H9 (cell line): ENCODE results near the gene DCST1. TPM values are rescaled to one million over a fixed set of nuclear protein-coding genes. Genes with fewer than 3 reads are reported as not detected.
A peak's percentile ranks its signal among the peaks of the same experiment; 100 is the strongest.

Experiments
- DNase-seq: peaks from one replicate; pipeline ENCODE4 v3.0.0-alpha.2; 2017
- H2AFZ ChIP-seq: one replicate; pipeline ENCODE4 v1.6.1; 2013; ENCODE audit warnings: mild to moderate bottlenecking, low read length, control low read depth, moderate library complexity
- H2AK5ac ChIP-seq: 2 replicates; pipeline ENCODE4 v1.6.1; 2013; ENCODE audit warnings: low read length, control low read depth, mixed read lengths; ENCODE audit not compliant: insufficient read length
- H2BK120ac ChIP-seq: one replicate; pipeline ENCODE4 v1.6.1; 2013; ENCODE audit warnings: low read depth, mild to moderate bottlenecking, low read length, control low read depth, inconsistent platforms; ENCODE audit not compliant: poor library complexity, severe bottlenecking
- H2BK12ac ChIP-seq: 2 replicates; pipeline ENCODE4 v1.6.1; 2013; ENCODE audit warnings: low read length, control low read depth, mixed read lengths, low read depth; ENCODE audit not compliant: insufficient read length
- H2BK15ac ChIP-seq: 2 replicates; pipeline ENCODE4 v1.6.1; 2013; ENCODE audit warnings: low read depth, low read length, control low read depth
- H2BK20ac ChIP-seq: one replicate; pipeline ENCODE4 v1.6.1; 2013; ENCODE audit warnings: low read depth, mild to moderate bottlenecking, low read length, control low read depth, inconsistent platforms; ENCODE audit not compliant: poor library complexity, severe bottlenecking
- H2BK5ac ChIP-seq: 2 replicates; pipeline ENCODE4 v1.6.1; 2013; ENCODE audit warnings: low read length, control low read depth, mixed read lengths; ENCODE audit not compliant: insufficient read length
- H3K14ac ChIP-seq: 2 replicates; pipeline ENCODE4 v1.6.1; 2013; ENCODE audit warnings: low read length, control low read depth; ENCODE audit not compliant: insufficient read depth
- H3K18ac ChIP-seq: 2 replicates; pipeline ENCODE4 v1.6.1; 2013; ENCODE audit warnings: low read depth, mild to moderate bottlenecking, mixed read lengths, low read length, control low read depth; ENCODE audit not compliant: insufficient read length
- H3K23ac ChIP-seq: 2 replicates; pipeline ENCODE4 v1.6.1; 2013; ENCODE audit warnings: low read length, control low read depth, mixed read lengths, low read depth; ENCODE audit not compliant: insufficient read length
- H3K23me2 ChIP-seq: 2 replicates; pipeline ENCODE4 v1.6.1; 2013; ENCODE audit warnings: low read depth, mild to moderate bottlenecking, mixed read lengths, low read length, control low read depth; ENCODE audit not compliant: insufficient read length, poor library complexity, severe bottlenecking
- H3K27ac ChIP-seq: 2 replicates; pipeline ENCODE4 v1.5.1; 2013; ENCODE audit warnings: low read length, control low read depth, mixed read lengths, low read depth; ENCODE audit not compliant: insufficient read length
- H3K27me3 ChIP-seq: 2 replicates; pipeline ENCODE4 v1.6.1; 2013; ENCODE audit warnings: low read length, control low read depth, inconsistent platforms; ENCODE audit not compliant: insufficient read depth
- H3K4ac ChIP-seq: 2 replicates; pipeline ENCODE4 v1.6.1; 2013; ENCODE audit warnings: low read depth, mild to moderate bottlenecking, control low read depth, inconsistent platforms, low read length, moderate library complexity
- H3K4me1 ChIP-seq: 2 replicates; pipeline ENCODE4 v1.6.1; 2013; ENCODE audit warnings: low read length, control low read depth, inconsistent platforms; ENCODE audit not compliant: insufficient read depth
- H3K4me2 ChIP-seq: 2 replicates; pipeline ENCODE4 v1.6.1; 2013; ENCODE audit warnings: low read length, control low read depth, mixed read lengths; ENCODE audit not compliant: insufficient read length, insufficient read depth
- H3K56ac ChIP-seq: 2 replicates; pipeline ENCODE4 v1.6.1; 2013; ENCODE audit warnings: low read depth, mild to moderate bottlenecking, mixed read lengths, low read length, control low read depth; ENCODE audit not compliant: insufficient read length
- H3K79me1 ChIP-seq: 2 replicates; pipeline ENCODE4 v1.6.1; 2013; ENCODE audit warnings: low read depth, mild to moderate bottlenecking, moderate library complexity, low read length, control low read depth, inconsistent platforms; ENCODE audit not compliant: insufficient read depth, poor library complexity, severe bottlenecking
- H3K79me2 ChIP-seq: 2 replicates; pipeline ENCODE4 v1.6.1; 2013; ENCODE audit warnings: low read length, control low read depth, inconsistent platforms; ENCODE audit not compliant: insufficient read depth
- H3K9ac ChIP-seq: 2 replicates; pipeline ENCODE4 v1.6.1; 2013; ENCODE audit warnings: low read length, control low read depth, mixed read lengths; ENCODE audit not compliant: insufficient read length; ENCODE audit errors: extremely low read depth
- H3K9me3 ChIP-seq: one replicate; pipeline ENCODE4 v1.6.1; 2013; ENCODE audit warnings: low read depth, low read length, inconsistent platforms; ENCODE audit not compliant: control insufficient read depth
- H3T11ph ChIP-seq: one replicate; pipeline ENCODE4 v1.6.1; 2013; ENCODE audit warnings: mild to moderate bottlenecking, low read length, control low read depth, inconsistent platforms
- H4K20me1 ChIP-seq: one replicate; pipeline ENCODE4 v1.6.1; 2013; ENCODE audit not compliant: control insufficient read depth, insufficient read length, insufficient read depth
- H4K5ac ChIP-seq: 2 replicates; pipeline ENCODE4 v1.6.1; 2013; ENCODE audit warnings: low read depth, mild to moderate bottlenecking, mixed read lengths, low read length, control low read depth; ENCODE audit not compliant: insufficient read length
- H4K8ac ChIP-seq: replicated peaks from 2 replicates; pipeline ENCODE4 v1.6.1; 2013; ENCODE audit warnings: low read length, control low read depth, mixed read lengths, low read depth; ENCODE audit not compliant: insufficient read length
- H4K91ac ChIP-seq: 2 replicates; pipeline ENCODE4 v1.6.1; 2013; ENCODE audit warnings: low read depth, mild to moderate bottlenecking, moderate library complexity, mixed read lengths, low read length, control low read depth; ENCODE audit not compliant: insufficient read length
- H3K27ac Mint-ChIP-seq, 3 experiments: 2 replicates in 2 of 3; 3 replicates in 1 of 3; pipeline ENCODE4 v1.8.0; 2020 to 2021; ENCODE audit warnings: mixed read lengths in 3 of 3, mild to moderate bottlenecking in 1 of 3, moderate library complexity in 1 of 3
- H3K27me3 Mint-ChIP-seq: 2 replicates; pipeline ENCODE4 v1.8.0; 2021; ENCODE audit warnings: low read depth, mild to moderate bottlenecking, moderate library complexity, mixed read lengths
- H3K36me3 Mint-ChIP-seq, 3 experiments: 2 replicates in 2 of 3; 3 replicates in 1 of 3; pipeline ENCODE4 v1.8.0; 2020 to 2021; ENCODE audit warnings: low read depth in 3 of 3, mixed read lengths in 3 of 3; ENCODE audit not compliant: insufficient read depth in 1 of 3
- H3K4me1 Mint-ChIP-seq, 2 experiments: 2 replicates each; pipeline ENCODE4 v1.8.0; 2020; ENCODE audit warnings: mixed read lengths in 2 of 2
- H3K4me3 Mint-ChIP-seq, 2 experiments: 2 replicates in 1 of 2; 3 replicates in 1 of 2; pipeline ENCODE4 v1.8.0; 2020 to 2021; ENCODE audit warnings: mild to moderate bottlenecking in 2 of 2, mixed read lengths in 2 of 2, moderate library complexity in 1 of 2
- H3K9me3 Mint-ChIP-seq, 2 experiments: 2 replicates in 1 of 2; 3 replicates in 1 of 2; pipeline ENCODE4 v1.8.0; 2020; ENCODE audit warnings: mild to moderate bottlenecking in 2 of 2, mixed read lengths in 2 of 2, moderate library complexity in 1 of 2
- WGBS: extraction: QIAGEN DNeasy Blood & Tissue Kit; methylation state at CpG from one replicate; pipeline ENCODE4 v1.1.7; 2013; ENCODE audit warnings: missing lambda C conversion rate, low lambda C conversion rate, mixed read lengths; ENCODE audit not compliant: insufficient read length; ENCODE audit errors: extremely low coverage; 5-methylcytosine and 5-hydroxymethylcytosine counted together
- total RNA-seq: library from RNA; stranded (reverse); gene quantifications from 2 replicates; pipeline ENCODE4 v1.2.1, GENCODE V29; 2021
- TF ChIP-seq, protein P1 (sequence below): fragments of 200-600 bp; sonication (generic); conservative IDR thresholded peaks from 3 replicates; pipeline ENCODE4 v1.8.0; 2021; ENCODE audit warnings: antibody characterized with exemption, mild to moderate bottlenecking

Gene DCST1
- total RNA-seq, 1 experiment from 2014 or later: not detected

DNA sequence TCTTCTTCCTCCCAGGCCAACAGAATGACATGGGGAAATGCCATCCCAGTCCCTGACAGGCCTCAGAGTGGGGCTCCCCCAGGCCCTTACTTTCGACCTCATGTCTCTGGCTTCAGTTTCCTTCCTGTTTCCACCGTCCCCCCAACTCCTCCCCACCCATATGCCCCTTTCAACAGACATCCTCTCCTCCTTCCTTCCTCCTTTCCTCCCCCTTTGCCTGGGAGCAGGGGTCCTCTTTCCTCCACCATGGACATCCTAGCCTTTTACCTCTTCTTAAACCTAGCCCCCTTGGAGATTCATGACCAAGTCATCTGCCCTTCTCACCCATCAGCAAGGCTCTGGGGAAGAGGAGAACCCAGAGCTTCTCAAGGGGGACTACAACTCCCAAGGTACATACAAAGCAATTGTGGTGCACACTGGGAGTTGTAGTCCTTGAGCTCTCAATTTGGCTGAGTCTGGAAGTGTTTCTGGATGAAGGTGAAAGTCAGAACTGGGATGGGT lies 27.0 kb upstream of the DCST1 start:
- Histone ChIP-seq H3K79me2 (no peaks in the 10 kb centered on the region; the same call in 1 of the 2 replicates), H3K4me2 (no peak overlapping the region), H3T11ph (no peak overlapping the region), H2AFZ (no peak overlapping the region), H2BK12ac (no peak overlapping the region), H4K8ac (no peak overlapping the region), H3K27me3 (no peaks in the 10 kb centered on the region), H2BK120ac (no peak overlapping the region), H3K79me1 (no peaks in the 10 kb centered on the region), H3K4ac (no peak overlapping the region), H4K20me1 (no peaks in the 10 kb centered on the region), H3K9me3 (no peaks in the 10 kb centered on the region), H3K27ac (no peak overlapping the region), H4K5ac (no peak overlapping the region), H3K23me2 (peaks cover 13% of the 10 kb centered on the region), H3K9ac (no peak overlapping the region), H2BK15ac (no peak overlapping the region), H3K23ac (no peak overlapping the region), H3K4me1 (peaks cover 5% of the 10 kb centered on the region; the same call in 1 of the 2 replicates), H2BK20ac (no peak overlapping the region), H2BK5ac (no peak overlapping the region), H3K56ac (no peak overlapping the region), H2AK5ac (no peak overlapping the region), H4K91ac (no peak overlapping the region), H3K14ac (no peak overlapping the region), H3K18ac (no peak overlapping the region)
- Mint-ChIP-seq H3K27me3 (no peaks in the 10 kb centered on the region), H3K36me3 (no peaks in the 10 kb centered on the region; a peak in 2 of 7 replicates), H3K4me1 (peaks cover 42 to 57% of the 10 kb centered on the region in 2 experiments), H3K27ac (peak overlapping the region in 2 of 3 experiments; percentile 9 to 64; a peak in 4 of 7 replicates), H3K4me3 (no peak overlapping the region; a peak in 1 of 5 replicates), H3K9me3 (no peaks in the 10 kb centered on the region; a peak in 1 of 5 replicates)
- no peak for DNase-seq
- TF ChIP-seq, protein P1, sequence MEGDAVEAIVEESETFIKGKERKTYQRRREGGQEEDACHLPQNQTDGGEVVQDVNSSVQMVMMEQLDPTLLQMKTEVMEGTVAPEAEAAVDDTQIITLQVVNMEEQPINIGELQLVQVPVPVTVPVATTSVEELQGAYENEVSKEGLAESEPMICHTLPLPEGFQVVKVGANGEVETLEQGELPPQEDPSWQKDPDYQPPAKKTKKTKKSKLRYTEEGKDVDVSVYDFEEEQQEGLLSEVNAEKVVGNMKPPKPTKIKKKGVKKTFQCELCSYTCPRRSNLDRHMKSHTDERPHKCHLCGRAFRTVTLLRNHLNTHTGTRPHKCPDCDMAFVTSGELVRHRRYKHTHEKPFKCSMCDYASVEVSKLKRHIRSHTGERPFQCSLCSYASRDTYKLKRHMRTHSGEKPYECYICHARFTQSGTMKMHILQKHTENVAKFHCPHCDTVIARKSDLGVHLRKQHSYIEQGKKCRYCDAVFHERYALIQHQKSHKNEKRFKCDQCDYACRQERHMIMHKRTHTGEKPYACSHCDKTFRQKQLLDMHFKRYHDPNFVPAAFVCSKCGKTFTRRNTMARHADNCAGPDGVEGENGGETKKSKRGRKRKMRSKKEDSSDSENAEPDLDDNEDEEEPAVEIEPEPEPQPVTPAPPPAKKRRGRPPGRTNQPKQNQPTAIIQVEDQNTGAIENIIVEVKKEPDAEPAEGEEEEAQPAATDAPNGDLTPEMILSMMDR: no peak
- WGBS: no CpG with 5 or more reads among the region's 2 CpGs
